Right cardiac atrium (tissue), 5 donors: ENCODE results near the gene ZNF90. TPM values are rescaled to one million over a fixed set of nuclear protein-coding genes. Genes with fewer than 3 reads are reported as not detected.
"Not testable (repeated sequence)": the region's sequence is repeated elsewhere in the genome, so short reads cannot be mapped to it uniquely, and the experiment has no call there.

Experiments
- ATAC-seq, 2 donors: fragments of 200-7000 bp; cut with Tn5 transposase; one replicate each; pipeline versions ENCODE4 v1.8.0 to v1.9.1; 2020; ENCODE audit warnings: moderate library complexity in 2 of 2, mild to moderate bottlenecking in 1 of 2
- DNase-seq, 3 donors: peaks; one replicate each; pipeline ENCODE4 v3.0.0-alpha.2; 2020
- H3K27ac ChIP-seq: one replicate; pipeline ENCODE4 v1.5.1; 2013; ENCODE audit warnings: mild to moderate bottlenecking, low read length, control low read depth, moderate library complexity
- H3K27me3 ChIP-seq: one replicate; pipeline ENCODE4 v1.6.1; 2013; ENCODE audit not compliant: control insufficient read depth, insufficient read depth
- H3K4me1 ChIP-seq: one replicate; pipeline ENCODE4 v1.6.1; 2013; ENCODE audit warnings: low read length; ENCODE audit not compliant: control insufficient read depth, insufficient read depth
- H3K4me3 ChIP-seq: one replicate; pipeline ENCODE4 v1.5.1; 2013; ENCODE audit warnings: low read length, control low read depth
- H3K9me3 ChIP-seq: one replicate; pipeline ENCODE4 v1.6.1; 2013; ENCODE audit warnings: low read length; ENCODE audit not compliant: control insufficient read depth
- whole genome bisulfite sequencing: extraction: QIAGEN DNeasy Blood & Tissue Kit; methylation state at CpG from one replicate; pipeline ENCODE4 v1.1.7; 2013; 5-methylcytosine and 5-hydroxymethylcytosine counted together
- intact Hi-C, 4 donors: fragments of 100-400 bp; cut with DNase I; formaldehyde crosslinking; loops; one replicate each; pipeline versions ENCODE4 v1.11.0 to v1.14.0; 2022 to 2023
- long read RNA-seq, 4 donors: library from polyadenylated mRNA; unstranded; transcript quantifications; one replicate each; pipeline ENCODE4 v2.0.0, GENCODE V29; 2020 to 2021
- polyA plus RNA-seq: library from polyadenylated mRNA; stranded (reverse); fragments of 200-250 nt; gene quantifications from one replicate; pipeline ENCODE4 v1.2.3, GENCODE V29; 2013
- total RNA-seq, 4 donors: library from RNA; stranded (reverse); fragmentation: NEBNext Ultra II Directional; extraction: Animal tissue kit (Norgen Biotek cat#: 25700); gene quantifications; one replicate each; pipeline ENCODE4 v1.2.1, GENCODE V29; 2021
- donor health status: healthy with polysubstance abuse.
- donor health status: DM: no; HTN: yes; CAD: no.
- donor health status: DM: no; HTN: no; CAD: no.
- donor health status: DM: no; HTN: yes; CAD: no; lungs with severe emphysema.
- donor health status: DM: yes; HTN: yes; CAD: no.

ZNF90 gene
- total RNA-seq (1 to 10 TPM in 3 of 4 donors, under 1 TPM in 1; 0.88 to 2.5 (median 1.2) TPM), polyA plus RNA-seq (0.91 TPM)
- long read RNA-seq, donor 1, result 0 reads
- long read RNA-seq, donor 2, result 0 reads
- long read RNA-seq, donor 3, partial matches to known transcripts, result 0 of 4 reads
- long read RNA-seq, donor 3, other reads (novel, unspliced or antisense), result 3 of 4 reads
- long read RNA-seq, donor 4, result 0 reads

DNA sequence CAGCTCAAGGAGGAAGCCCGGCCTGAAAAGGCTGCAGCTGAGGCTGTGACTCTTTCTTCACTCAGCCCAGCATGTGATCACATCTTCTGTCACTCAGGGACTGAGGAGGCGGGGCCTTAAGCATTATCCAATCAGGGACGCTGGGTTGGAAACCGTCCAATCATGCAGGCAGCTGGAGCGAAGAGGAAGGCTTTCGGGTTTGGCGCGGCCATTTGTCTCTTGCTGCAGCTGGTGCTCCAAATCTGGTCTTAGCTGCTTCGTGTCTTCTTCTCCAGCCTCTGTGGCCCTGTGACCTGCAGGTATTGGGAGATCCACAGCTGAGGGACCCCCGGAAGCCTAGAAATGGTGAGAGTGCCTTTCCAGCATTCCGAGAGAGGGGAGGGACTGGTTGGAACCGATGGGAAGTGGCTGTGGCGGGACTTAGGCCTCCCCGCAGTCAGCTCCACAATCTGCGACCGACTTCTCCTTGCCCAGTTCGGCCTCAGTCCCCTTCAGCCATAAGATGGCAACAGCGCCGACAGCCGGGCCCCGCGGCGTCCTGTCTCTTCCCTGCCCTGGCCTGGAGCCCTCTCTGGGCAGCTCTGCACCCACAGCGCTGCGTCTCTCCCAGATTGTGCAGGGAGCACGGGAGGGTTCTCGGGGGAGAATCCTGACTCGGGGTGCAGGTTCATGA, at the start of gene ZNF90:
Gene ZNF90 (plus strand): TSS at position 210 of the 673 bp plus-strand sequence. CDS start 133 bp downstream, at position 343.
- ATAC-seq (peak; percentile 98 to 99), DNase-seq (peak; percentile 95 to 98 (median 96))
- intact Hi-C loops, result no loop called here
- H3K4me3 ChIP-seq, result peak within 1 kb of the TSS; percentile 84
- H3K4me1 ChIP-seq, result no peaks in the 10 kb centered on the region
- H3K27me3 ChIP-seq, result no peaks in the 10 kb centered on the region
- H3K27ac ChIP-seq, result peak within 1 kb of the TSS; percentile 91
- WGBS, result 1% methylated on average over 28 of the region's 28 CpGs
- no peaks in the 10 kb centered on the region for H3K9me3 ChIP-seq

GRCh38 chr19:20028611-20029010, 49.2 kb upstream of the ZNF90 start:
- no peaks in the 10 kb centered on the region for H3K9me3 ChIP-seq
- ATAC-seq (no peak), DNase-seq (no peak)
- intact Hi-C loops, result no loop called here
- H3K27me3 ChIP-seq, result no peaks in the 10 kb centered on the region
- no peaks in the 10 kb centered on the region for H3K4me1 ChIP-seq
- WGBS, result 95% methylated on average over 6 of the region's 6 CpGs
- H3K27ac ChIP-seq, result no peak overlapping the region
- no peak overlapping the region for H3K4me3 ChIP-seq

DNA sequence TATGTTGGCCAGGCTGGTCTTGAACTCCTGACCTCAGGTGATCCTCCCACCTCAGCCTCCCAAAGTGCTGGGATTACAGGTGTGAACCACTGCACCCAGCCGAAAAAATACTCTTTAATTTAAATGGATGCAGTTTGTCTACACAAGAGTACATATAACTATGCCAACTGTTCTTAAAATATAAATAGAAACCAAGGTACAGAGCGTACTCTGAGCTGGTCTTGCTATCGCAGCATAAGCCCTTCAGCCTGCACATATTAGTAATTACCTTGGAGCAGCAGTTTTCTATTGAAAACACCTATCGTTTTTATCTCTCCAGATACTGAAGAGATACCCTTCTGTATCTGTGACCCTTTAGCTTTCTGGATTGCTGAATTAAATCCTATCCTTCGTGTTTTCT, 41.9 kb upstream of the ZNF90 start:
- no peak overlapping the region for H3K27ac ChIP-seq
- H3K27me3 ChIP-seq, result no peaks in the 10 kb centered on the region
- intact Hi-C loops, result no loop called here
- H3K4me1 ChIP-seq, result no peaks in the 10 kb centered on the region
- no peak for ATAC-seq
- 85% methylated on average over 5 of the region's 5 CpGs for WGBS
- no peak overlapping the region for H3K4me3 ChIP-seq
- no peak for DNase-seq
- no peaks in the 10 kb centered on the region for H3K9me3 ChIP-seq

- Histone ChIP-seq H3K4me3 (peak overlapping the region; percentile 72), H3K9me3 (no peaks in the 10 kb centered on the region), H3K4me1 (no peaks in the 10 kb centered on the region), H3K27me3 (no peaks in the 10 kb centered on the region), H3K27ac (no peak overlapping the region)
- no peak for DNase-seq
- ATAC-seq, result no peak
- intact Hi-C loops, result no loop called here
- under 1% methylated on average over 26 of the region's 26 CpGs for WGBS
Measured at GRCh38 chr19:20038358-20039202, 39.2 kb upstream of the ZNF90 start.

GRCh38 chr19:20039203-20039723, 38.5 kb upstream of the ZNF90 start, which contains the start of gene ZNF682:
Gene ZNF682 (minus strand): TSS chr19:20039505. CDS start chr19:20039345, 160 bp downstream.
- Histone ChIP-seq H3K9me3 (no peaks in the 10 kb centered on the region), H3K4me1 (no peaks in the 10 kb centered on the region), H3K4me3 (peak within 1 kb of the TSS; percentile 72), H3K27me3 (no peaks in the 10 kb centered on the region), H3K27ac (peak within 1 kb of the TSS; percentile 6)
- peak; percentile 96 to 98 (median 97) for DNase-seq
- peak; percentile 100 for ATAC-seq
- under 1% methylated on average over 25 of the region's 25 CpGs for WGBS
- intact Hi-C loops, result no loop called here

- H3K27ac ChIP-seq, result no peak overlapping the region
- no peaks in the 10 kb centered on the region for H3K27me3 ChIP-seq
- H3K4me3 ChIP-seq, result no peak overlapping the region
- WGBS, result 35% methylated on average over 3 of the region's 3 CpGs
- DNase-seq (no peak), ATAC-seq (peak in 1 of 2 donors; percentile 82)
- H3K9me3 ChIP-seq, result no peaks in the 10 kb centered on the region
- intact Hi-C loops, result no loop called here
- no peaks in the 10 kb centered on the region for H3K4me1 ChIP-seq
Measured at GRCh38 chr19:20044663-20045062, 33.1 kb upstream of the ZNF90 start.

- WGBS, result 54% methylated on average over 5 of the region's 5 CpGs
- H3K9me3 ChIP-seq, ATAC-seq, H3K4me1 ChIP-seq, DNase-seq, H3K27ac ChIP-seq, H3K27me3 ChIP-seq, H3K4me3 ChIP-seq, intact Hi-C loops: not testable (repeated sequence)
Measured at GRCh38 chr19:20045742-20046141, 32.1 kb upstream of the ZNF90 start.

- Histone ChIP-seq H3K4me1 (peaks cover 3% of the 10 kb centered on the region), H3K9me3 (no peaks in the 10 kb centered on the region), H3K27ac (peak overlapping the region; percentile 93), H3K4me3 (peak overlapping the region; percentile 73), H3K27me3 (no peaks in the 10 kb centered on the region)
- under 1% methylated on average over 43 of the region's 43 CpGs for WGBS
- DNase-seq, result peak; percentile 97 to 99 (median 98)
- intact Hi-C loops, result loop anchor here in 1 of 4 donors (10.0 kb wide), 1 partner anchor 113 kb away; the partner anchor contains the start of gene ZNF486
- peak; percentile 100 for ATAC-seq
Measured at GRCh38 chr19:20051841-20052768, 25.7 kb upstream of the ZNF90 start.

DNA sequence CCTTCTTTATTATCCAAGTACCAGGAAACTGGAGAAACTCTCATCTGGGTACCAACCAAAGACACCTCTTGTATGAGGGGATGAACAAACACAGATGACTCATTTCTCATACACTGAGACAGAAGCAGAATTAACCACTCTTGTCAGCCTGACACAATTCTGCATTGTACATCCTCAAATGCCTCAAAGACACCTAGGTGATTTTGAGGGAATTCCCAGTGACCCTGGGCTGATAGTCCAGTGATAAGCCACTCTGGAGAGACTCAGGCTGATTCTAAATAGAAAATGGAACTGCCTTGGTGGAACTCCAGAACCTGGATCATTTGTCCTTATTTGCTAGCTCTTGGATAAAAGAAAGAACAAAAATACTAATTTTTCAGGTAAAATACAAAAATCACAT, 19.1 kb upstream of the ZNF90 start:
- not testable (repeated sequence) for H3K4me1 ChIP-seq, DNase-seq, H3K27me3 ChIP-seq, H3K27ac ChIP-seq, H3K4me3 ChIP-seq, ATAC-seq, H3K9me3 ChIP-seq
- intact Hi-C loops, result loop anchor here in 1 of 4 donors (10.0 kb wide), 1 partner anchor 106 kb away; the partner anchor contains the start of gene ZNF486

GRCh38 chr19:20060282-20060681, 17.5 kb upstream of the ZNF90 start:
- Histone ChIP-seq H3K4me1 (no peaks in the 10 kb centered on the region), H3K9me3 (no peaks in the 10 kb centered on the region), H3K27me3 (no peaks in the 10 kb centered on the region), H3K4me3 (no peak overlapping the region), H3K27ac (no peak overlapping the region)
- intact Hi-C loops, result no loop called here
- DNase-seq (no peak), ATAC-seq (no peak)
- 62% methylated on average over 1 of the region's 1 CpG for WGBS
